SK-N-MC (cell line): ENCODE data around the gene ADAMTSL3.

ENCODE experiments used
- EZH2 ChIP-seq: fragments of 200-600 bp; sonication (generic); IDR thresholded peaks from one replicate; pipeline ENCODE4 v1.6.1; 2017; ENCODE audit warnings: antibody characterized with exemption
- POLR2AphosphoS5 ChIP-seq: IDR thresholded peaks from 2 replicates; pipeline ENCODE4 v1.6.1; 2012; ENCODE audit warnings: mild to moderate bottlenecking, low read depth, low read length, borderline replicate concordance

DNA sequence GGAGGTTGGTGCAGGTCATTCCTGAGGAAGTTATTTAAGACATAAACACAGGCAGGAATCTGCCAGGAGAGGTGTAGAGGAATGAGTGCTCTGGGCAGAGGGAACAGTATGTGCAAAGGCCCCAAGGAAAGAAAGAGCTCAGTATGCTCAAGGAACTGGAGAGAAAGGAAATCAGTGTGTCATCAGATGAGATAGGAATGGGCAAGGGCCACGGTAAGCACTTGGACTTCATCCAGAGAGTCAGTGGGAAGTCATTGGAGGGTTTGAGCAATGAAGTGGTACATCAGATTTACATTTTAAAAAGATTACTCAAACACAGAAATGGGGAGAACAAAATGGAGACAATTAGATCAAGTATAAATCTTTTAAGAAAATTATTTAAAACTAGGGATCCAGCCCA lies 272.2 kb downstream of the ADAMTSL3 start:
- no peak for TF ChIP-seq POLR2AphosphoS5
- TF ChIP-seq EZH2: no peak
